ENCODE measurements around the gene TTC32. TPM values are rescaled to one million over a fixed set of nuclear protein-coding genes. Genes with fewer than 3 reads are reported as not detected.
A peak's percentile ranks its signal among the peaks of the same experiment; 100 is the strongest.
"Not testable (repeated sequence)": the region's sequence is repeated elsewhere in the genome, so short reads cannot be mapped to it uniquely, and the experiment has no call there.

The TTC32 gene
- total and polyA plus RNA-seq, 9 donors: 13.3 to 21.3 (median 16.0) TPM

DNA sequence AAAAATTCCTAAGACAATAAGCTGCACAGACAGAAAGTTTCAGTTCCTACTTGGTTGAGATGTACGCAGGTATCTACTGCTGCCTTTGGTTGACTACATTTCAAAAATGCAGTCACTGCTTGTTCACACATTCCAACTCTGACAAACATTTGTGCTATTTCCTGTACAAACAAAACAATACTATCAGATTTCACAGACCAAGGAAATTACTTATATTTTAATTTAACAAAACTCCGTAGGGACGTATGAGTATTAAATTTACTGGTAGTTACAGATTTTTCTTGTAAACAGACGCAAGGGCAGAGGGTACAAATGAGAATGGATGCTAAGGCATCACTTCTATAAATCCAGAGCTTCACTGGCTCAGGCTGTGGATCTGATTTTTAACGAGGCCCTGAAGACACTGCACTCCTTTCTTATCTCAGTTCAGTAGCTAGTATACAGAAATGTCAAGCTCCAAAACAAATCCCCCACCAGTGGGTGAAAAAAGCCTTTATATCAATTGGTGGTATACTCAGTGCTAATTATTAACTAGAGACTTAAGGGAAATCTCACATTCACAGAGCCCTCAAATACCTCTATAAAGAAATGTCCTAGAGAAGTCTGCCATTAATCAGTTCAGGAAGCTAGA is 31.7 kb upstream of the TTC32 start:
- 89% methylated on average over 1 of the region's 5 CpGs for WGBS (ENCODE audit: insufficient coverage)
- Histone ChIP-seq H3K36me3 (ENCODE audit: control insufficient read depth, insufficient read depth, low read length) (peaks cover 15% of the 10 kb centered on the region), H3K27me3 (ENCODE audit: control insufficient read depth, insufficient read depth, low read length) (no peaks in the 10 kb centered on the region), H3K4me3 (ENCODE audit: low read length) (no peak overlapping the region), H3K4me1 (ENCODE audit: control insufficient read depth, insufficient read depth, low read length) (no peaks in the 10 kb centered on the region), H3K27ac (ENCODE audit: low read length) (no peak overlapping the region), H3K9me3 (replicated peaks; ENCODE audit: control insufficient read depth, low read depth, low read length) (no peaks in the 10 kb centered on the region)
- DNase-seq: no peak

DNA sequence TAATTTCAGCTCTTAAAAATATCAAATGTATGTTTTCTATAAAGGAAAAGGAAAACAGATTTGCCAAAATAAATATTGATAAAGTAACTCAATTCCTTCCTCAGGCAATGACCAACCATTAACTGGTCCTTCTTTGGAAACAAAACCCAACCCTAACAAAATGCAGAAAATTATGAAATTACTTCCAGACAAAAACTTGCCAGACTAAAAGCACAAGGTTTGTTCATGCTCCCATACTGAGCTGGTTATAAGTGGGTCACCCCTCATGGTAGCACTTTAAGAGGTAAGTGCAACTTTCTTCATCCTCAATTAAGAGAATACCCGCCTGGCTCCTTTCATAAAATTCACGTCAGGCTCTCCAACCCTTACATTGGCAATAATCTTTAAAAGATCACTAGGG is 31.1 kb upstream of the TTC32 start:
- Histone ChIP-seq H3K27ac (ENCODE audit: low read length) (no peak overlapping the region), H3K4me3 (ENCODE audit: low read length) (no peak overlapping the region), H3K36me3 (ENCODE audit: control insufficient read depth, insufficient read depth, low read length) (peaks cover 13% of the 10 kb centered on the region), H3K4me1 (ENCODE audit: control insufficient read depth, insufficient read depth, low read length) (no peaks in the 10 kb centered on the region), H3K27me3 (ENCODE audit: control insufficient read depth, insufficient read depth, low read length) (no peaks in the 10 kb centered on the region), H3K9me3 (replicated peaks; ENCODE audit: control insufficient read depth, low read depth, low read length) (peaks cover 1% of the 10 kb centered on the region)
- no peak for DNase-seq
- 92% methylated on average over 2 of the region's 2 CpGs for WGBS (ENCODE audit: insufficient coverage)

DNA sequence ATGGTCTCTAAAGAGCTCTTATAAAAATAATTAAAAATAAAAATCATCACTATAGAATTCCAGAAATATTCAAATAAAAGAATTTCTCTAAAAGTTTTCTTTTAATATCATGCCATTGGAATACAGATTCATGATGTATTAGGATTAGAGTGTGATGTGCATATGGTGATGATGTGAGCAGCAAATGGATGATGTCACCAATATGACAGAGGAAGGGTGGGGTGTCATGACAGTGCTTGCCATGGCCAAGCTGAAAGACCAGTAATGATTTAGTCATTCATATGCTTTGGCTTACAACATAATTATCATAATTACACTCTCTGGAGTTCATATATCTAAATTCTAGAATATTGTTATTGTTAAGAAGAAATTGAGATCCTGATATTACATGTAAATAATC is 27.4 kb upstream of the TTC32 start:
- H3K27me3 ChIP-seq (ENCODE audit: control insufficient read depth, insufficient read depth, low read length): no peaks in the 10 kb centered on the region
- H3K4me3 ChIP-seq (ENCODE audit: low read length): no peak overlapping the region
- no peak for DNase-seq
- no peaks in the 10 kb centered on the region for H3K4me1 ChIP-seq (ENCODE audit: control insufficient read depth, insufficient read depth, low read length)
- H3K36me3 ChIP-seq (ENCODE audit: control insufficient read depth, insufficient read depth, low read length): peaks cover 8% of the 10 kb centered on the region
- peaks cover 4% of the 10 kb centered on the region for H3K9me3 ChIP-seq (replicated peaks; ENCODE audit: control insufficient read depth, low read depth, low read length)
- H3K27ac ChIP-seq (ENCODE audit: low read length): no peak overlapping the region

DNA sequence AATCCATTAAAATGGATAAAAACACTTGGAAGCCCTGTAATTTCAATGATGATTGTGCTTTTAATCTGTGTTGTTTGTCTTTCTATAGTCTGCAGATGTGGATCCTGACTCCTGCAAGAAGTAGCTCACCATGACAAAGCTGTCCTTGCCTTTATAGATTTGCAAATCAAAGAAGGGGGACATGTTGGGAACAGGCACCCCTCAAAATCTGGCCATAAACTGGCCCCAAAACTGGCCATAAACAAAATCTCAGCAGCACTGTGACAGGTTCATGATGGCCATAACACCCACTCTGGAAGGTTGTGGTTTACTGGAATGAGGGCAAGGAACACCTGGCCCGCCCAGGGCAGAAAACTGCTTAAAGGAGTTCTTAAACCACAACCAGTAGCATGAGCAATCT is 26.0 kb upstream of the TTC32 start:
- WGBS (ENCODE audit: insufficient coverage): no CpG with 5 or more reads among the region's 1 CpG
- not testable (repeated sequence) for H3K27me3 ChIP-seq (ENCODE audit: control insufficient read depth, insufficient read depth, low read length); H3K36me3 ChIP-seq (ENCODE audit: control insufficient read depth, insufficient read depth, low read length); H3K9me3 ChIP-seq (replicated peaks; ENCODE audit: control insufficient read depth, low read depth, low read length); H3K4me3 ChIP-seq (ENCODE audit: low read length); H3K4me1 ChIP-seq (ENCODE audit: control insufficient read depth, insufficient read depth, low read length); H3K27ac ChIP-seq (ENCODE audit: low read length); DNase-seq

DNA sequence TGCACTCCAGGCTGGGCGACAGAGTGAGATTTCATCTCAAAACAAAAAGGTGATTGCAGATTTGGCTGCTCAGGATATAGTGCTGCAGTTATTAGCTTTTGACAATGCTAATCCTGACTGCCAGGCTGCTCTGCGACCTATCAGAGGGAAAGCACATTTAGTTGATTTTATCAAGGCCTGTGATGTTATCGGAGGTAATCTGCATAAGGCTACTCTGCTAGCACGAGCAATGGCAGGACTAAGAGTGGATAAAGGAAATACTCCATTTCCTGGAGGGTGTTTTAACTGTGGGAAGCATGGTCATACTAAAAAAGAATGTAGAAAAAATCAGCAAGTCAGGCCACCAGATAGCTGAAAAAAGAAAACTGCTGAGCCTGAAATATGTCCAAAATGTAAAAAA is 22.7 kb upstream of the TTC32 start:
- H3K9me3 ChIP-seq (replicated peaks; ENCODE audit: control insufficient read depth, low read depth, low read length); H3K27ac ChIP-seq (ENCODE audit: low read length); H3K36me3 ChIP-seq (ENCODE audit: control insufficient read depth, insufficient read depth, low read length); H3K27me3 ChIP-seq (ENCODE audit: control insufficient read depth, insufficient read depth, low read length); H3K4me1 ChIP-seq (ENCODE audit: control insufficient read depth, insufficient read depth, low read length); H3K4me3 ChIP-seq (ENCODE audit: low read length); DNase-seq: not testable (repeated sequence)
- 95% methylated on average over 3 of the region's 4 CpGs for WGBS (ENCODE audit: insufficient coverage)

DNA sequence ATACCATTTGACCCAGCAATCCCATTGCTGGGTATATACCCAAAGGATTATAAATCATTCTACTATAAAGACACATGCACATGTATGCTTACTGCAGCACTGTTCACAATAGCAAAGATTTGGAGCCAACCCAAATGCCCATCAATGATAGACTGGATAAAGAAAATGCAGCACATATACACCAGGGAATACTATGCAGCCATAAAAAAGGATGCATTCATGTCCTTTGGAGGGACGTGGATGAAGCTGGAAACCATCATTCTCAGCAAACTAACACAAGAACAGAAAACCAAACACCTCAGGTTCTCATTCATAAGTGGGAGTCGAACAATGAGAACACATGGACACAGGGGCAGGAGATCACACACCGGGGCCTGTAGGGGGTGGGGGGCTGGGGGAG is 20.4 kb upstream of the TTC32 start:
- 100% methylated on average over 1 of the region's 3 CpGs for WGBS (ENCODE audit: insufficient coverage)
- not testable (repeated sequence) for DNase-seq; H3K9me3 ChIP-seq (replicated peaks; ENCODE audit: control insufficient read depth, low read depth, low read length); H3K36me3 ChIP-seq (ENCODE audit: control insufficient read depth, insufficient read depth, low read length); H3K27ac ChIP-seq (ENCODE audit: low read length); H3K4me3 ChIP-seq (ENCODE audit: low read length); H3K27me3 ChIP-seq (ENCODE audit: control insufficient read depth, insufficient read depth, low read length); H3K4me1 ChIP-seq (ENCODE audit: control insufficient read depth, insufficient read depth, low read length)

DNA sequence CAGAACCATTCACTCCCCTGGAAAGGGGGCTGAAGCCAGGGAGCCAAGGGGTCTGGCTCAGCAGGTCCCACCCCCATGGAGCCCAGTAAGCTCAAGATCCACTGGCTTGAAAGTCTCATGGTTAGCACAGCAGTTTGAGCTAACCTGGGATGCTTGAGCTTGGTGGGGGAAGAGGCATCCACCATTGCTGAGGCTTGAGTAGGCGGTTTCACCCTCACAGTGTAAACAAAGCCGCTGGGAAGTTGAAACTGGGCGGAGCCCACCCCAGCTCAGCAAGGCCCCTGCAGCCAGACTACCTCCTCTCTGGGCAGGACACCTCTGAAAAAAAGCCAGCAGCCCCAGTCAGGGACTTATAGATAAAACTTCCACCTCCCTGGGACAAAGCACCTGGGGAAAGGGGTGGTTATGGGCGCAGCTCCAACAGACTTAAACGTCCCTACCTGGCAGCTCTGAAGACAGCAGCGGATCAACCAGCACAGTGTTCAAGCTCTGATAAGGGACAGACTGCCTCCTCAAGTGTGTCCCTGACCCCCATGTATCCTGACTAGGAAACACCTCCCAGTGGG is 14.7 kb upstream of the TTC32 start:
- no peak for DNase-seq
- Histone ChIP-seq H3K9me3 (replicated peaks; ENCODE audit: control insufficient read depth, low read depth, low read length) (no peaks in the 10 kb centered on the region), H3K4me1 (ENCODE audit: control insufficient read depth, insufficient read depth, low read length) (no peaks in the 10 kb centered on the region), H3K36me3 (ENCODE audit: control insufficient read depth, insufficient read depth, low read length) (peaks cover 3% of the 10 kb centered on the region), H3K27ac (ENCODE audit: low read length) (no peak overlapping the region), H3K4me3 (ENCODE audit: low read length) (no peak overlapping the region), H3K27me3 (ENCODE audit: control insufficient read depth, insufficient read depth, low read length) (no peaks in the 10 kb centered on the region)
- WGBS (ENCODE audit: insufficient coverage): 100% methylated on average over 1 of the region's 6 CpGs

DNA sequence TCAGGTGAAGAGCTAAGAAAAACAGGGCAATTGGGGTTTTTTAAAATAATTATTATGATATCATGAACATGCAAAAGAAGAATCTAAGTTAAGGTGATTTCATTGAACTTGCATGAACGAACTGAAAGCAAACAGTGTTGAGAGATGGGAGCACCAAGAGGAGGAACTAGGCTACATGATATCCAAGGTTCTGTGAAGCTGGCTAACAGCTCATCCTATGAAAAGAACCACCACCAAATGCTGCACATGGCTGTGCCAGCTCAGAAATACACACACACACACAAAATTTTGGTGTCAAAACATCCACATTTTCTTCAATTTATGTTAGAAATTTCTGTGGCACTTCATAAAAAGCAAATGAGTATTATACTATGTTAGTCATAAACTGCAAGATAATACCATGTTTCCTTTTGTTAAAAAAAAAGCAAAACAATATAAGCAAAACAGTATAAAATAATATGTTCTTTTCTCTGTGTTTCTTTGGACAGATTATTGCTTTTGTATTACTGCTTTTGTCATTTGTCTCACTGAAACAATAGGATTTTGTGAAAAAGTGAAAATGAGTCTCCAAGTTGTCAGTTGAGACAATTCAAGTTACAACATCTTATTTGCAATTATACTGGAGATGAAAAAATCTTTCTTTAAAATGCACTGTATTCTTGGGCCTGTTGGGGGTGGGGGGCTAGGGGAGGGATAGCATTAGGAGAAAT is 12.6 kb upstream of the TTC32 start:
- H3K27me3 ChIP-seq (ENCODE audit: control insufficient read depth, insufficient read depth, low read length): no peaks in the 10 kb centered on the region
- H3K36me3 ChIP-seq (ENCODE audit: control insufficient read depth, insufficient read depth, low read length): peaks cover 3% of the 10 kb centered on the region
- no CpG with 5 or more reads among the region's 1 CpG for WGBS (ENCODE audit: insufficient coverage)
- DNase-seq: no peak
- no peak overlapping the region for H3K4me3 ChIP-seq (ENCODE audit: low read length)
- H3K9me3 ChIP-seq (replicated peaks; ENCODE audit: control insufficient read depth, low read depth, low read length): no peaks in the 10 kb centered on the region
- no peak overlapping the region for H3K27ac ChIP-seq (ENCODE audit: low read length)
- no peaks in the 10 kb centered on the region for H3K4me1 ChIP-seq (ENCODE audit: control insufficient read depth, insufficient read depth, low read length)

DNA sequence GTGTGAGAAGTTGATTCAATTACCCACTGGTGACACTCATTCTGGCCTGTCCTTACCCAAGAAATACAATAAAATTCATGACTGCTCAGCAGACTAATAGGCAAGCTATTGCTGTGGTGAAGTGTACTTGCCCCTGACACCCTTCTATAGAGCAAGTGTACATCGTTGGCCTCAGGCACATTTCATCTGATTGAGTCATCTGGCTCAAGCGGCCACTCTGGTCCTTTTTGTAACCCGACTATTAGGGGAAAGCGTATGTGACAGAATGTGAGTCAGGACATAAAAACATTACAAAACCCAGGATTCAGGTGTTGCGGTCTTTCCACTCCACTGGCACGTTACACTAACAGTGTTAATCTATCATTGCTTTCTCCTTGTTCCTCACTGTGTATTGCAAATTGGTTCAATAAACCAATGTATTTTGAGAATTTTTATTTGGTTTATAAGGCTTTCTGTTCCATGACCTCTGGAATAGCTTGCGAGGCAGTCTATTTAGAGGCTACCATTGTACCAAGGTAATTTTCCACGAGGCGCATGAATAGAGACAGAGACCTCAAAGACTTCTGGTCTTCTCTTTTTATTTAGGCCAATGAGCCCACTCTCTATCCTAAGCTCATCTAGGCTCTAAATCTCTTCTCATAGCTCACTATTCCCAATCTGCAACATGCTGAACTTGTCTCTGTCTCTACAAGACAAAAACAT is 10.2 kb upstream of the TTC32 start:
- no peak overlapping the region for H3K27ac ChIP-seq (ENCODE audit: low read length)
- DNase-seq: no peak
- no peaks in the 10 kb centered on the region for H3K9me3 ChIP-seq (replicated peaks; ENCODE audit: control insufficient read depth, low read depth, low read length)
- H3K4me3 ChIP-seq (ENCODE audit: low read length): no peak overlapping the region
- H3K4me1 ChIP-seq (ENCODE audit: control insufficient read depth, insufficient read depth, low read length): no peaks in the 10 kb centered on the region
- WGBS (ENCODE audit: insufficient coverage): 94% methylated on average over 3 of the region's 9 CpGs
- H3K36me3 ChIP-seq (ENCODE audit: control insufficient read depth, insufficient read depth, low read length): peaks cover 3% of the 10 kb centered on the region
- no peaks in the 10 kb centered on the region for H3K27me3 ChIP-seq (ENCODE audit: control insufficient read depth, insufficient read depth, low read length)

DNA sequence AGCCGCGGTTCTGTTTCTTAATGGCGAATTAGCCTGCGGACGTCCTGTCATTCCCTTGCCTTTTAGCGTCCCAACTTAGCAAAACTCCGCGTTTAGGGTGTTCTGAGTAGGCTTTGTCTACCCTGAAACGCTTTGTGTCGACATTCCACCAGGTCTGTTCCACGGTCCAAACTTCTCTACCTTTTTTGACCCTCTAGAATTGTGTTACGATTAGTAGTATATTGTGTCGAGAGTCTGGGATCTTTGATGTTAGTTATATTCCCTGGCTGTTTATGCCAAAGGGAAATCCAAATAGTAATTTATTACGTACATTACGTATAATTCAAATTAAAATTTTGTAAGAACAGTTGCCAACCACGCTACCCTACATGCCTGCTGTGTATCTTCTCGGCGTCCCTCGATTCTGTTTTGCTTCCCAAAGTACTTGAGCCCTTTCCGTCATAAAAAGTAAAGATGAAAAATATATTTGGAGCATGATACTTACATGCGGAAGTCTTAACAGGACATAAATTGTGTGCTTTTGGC is 495 bp upstream of the TTC32 start:
- DNase-seq: peak; percentile 56
- H3K4me3 ChIP-seq (ENCODE audit: low read length): peak overlapping the region; percentile 90
- peaks cover 14% of the 10 kb centered on the region for H3K4me1 ChIP-seq (ENCODE audit: control insufficient read depth, insufficient read depth, low read length)
- H3K27ac ChIP-seq (ENCODE audit: low read length): peak overlapping the region; percentile 97
- no peaks in the 10 kb centered on the region for H3K9me3 ChIP-seq (replicated peaks; ENCODE audit: control insufficient read depth, low read depth, low read length)
- no peaks in the 10 kb centered on the region for H3K36me3 ChIP-seq (ENCODE audit: control insufficient read depth, insufficient read depth, low read length)
- no peaks in the 10 kb centered on the region for H3K27me3 ChIP-seq (ENCODE audit: control insufficient read depth, insufficient read depth, low read length)
- 0% methylated on average over 3 of the region's 21 CpGs for WGBS (ENCODE audit: insufficient coverage)

Measured in muscle of leg (tissue), 11 donors.